Epithelial cell of esophagus (primary cell): Measurements from ENCODE around the gene PLCB1.

ENCODE experiments used
- DNase-seq: peaks from one replicate; pipeline ENCODE4 v3.0.0; 2010; ENCODE audit warnings: low read depth
- H3K4me3 ChIP-seq: 2 replicates; pipeline ENCODE4 v1.5.1; 2011; ENCODE audit warnings: mild to moderate bottlenecking, low read length, control low read depth
- TF ChIP-seq, protein P1 (sequence below): IDR thresholded peaks from 2 replicates; pipeline ENCODE4 v1.5.1; 2011; ENCODE audit warnings: low read depth, mild to moderate bottlenecking, low read length, control low read depth, inconsistent platforms; ENCODE audit not compliant: insufficient read depth; ENCODE audit errors: missing control alignments

The PLCB1 gene

DNA sequence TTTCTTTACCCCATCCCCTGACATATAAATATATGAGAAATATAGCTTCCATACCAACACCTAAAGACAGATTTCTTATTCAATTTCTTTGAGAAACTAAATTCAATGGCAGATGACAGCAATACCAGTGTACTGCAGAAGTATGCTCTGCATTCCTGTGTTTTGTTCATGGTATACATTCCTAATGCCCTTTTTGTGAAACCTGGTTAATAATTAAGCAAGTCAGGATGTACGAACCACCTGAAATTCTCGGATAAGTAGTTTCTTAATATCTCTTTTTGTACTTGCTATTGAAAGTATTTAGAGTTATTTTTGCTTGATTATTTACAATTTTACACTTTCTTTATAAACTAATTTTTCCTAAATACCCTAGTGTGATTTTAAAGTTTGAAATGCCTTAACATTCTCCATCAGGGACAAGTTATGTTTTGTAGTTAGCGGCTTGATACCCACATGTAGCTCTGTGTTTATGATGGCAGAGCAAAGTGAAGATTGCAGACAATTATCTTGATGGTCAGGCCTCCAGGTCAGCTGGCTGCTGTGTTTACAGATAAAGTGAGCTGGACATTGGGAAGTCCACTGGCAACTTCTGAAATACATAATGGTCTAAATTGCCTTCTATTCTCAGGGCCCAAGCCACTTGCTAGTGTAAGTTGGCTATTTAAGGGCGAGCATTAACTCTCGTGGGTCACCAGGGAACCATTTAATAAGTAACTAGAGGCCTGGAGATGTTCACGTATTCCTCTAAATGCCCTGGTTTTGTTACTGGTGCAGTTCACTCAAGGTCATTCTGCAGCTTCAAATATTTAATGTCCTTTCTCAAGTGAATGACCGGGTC lies 58.2 kb downstream of the PLCB1 start:
- DNase-seq, result no peak
- no peak overlapping the region for H3K4me3 ChIP-seq

DNA sequence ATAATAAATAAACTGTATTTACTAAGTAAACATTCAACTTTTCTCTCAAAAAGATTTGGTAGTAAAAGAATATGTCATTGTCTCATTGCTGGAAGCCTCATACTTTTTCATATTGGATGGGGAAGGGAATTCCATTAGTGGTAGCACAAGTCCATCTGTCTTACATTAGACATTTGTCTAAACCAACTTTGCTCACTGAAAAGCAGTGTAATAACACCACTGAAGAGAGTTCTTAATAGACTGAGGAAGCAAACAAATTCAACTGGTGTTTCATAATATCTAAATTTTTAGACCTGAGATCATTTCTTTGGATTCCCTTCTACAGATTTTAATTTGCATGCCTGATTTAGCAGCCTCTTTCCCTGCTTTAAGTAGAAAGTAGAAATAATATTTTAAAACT lies 62.7 kb downstream of the PLCB1 start:
- TF ChIP-seq, protein P1, sequence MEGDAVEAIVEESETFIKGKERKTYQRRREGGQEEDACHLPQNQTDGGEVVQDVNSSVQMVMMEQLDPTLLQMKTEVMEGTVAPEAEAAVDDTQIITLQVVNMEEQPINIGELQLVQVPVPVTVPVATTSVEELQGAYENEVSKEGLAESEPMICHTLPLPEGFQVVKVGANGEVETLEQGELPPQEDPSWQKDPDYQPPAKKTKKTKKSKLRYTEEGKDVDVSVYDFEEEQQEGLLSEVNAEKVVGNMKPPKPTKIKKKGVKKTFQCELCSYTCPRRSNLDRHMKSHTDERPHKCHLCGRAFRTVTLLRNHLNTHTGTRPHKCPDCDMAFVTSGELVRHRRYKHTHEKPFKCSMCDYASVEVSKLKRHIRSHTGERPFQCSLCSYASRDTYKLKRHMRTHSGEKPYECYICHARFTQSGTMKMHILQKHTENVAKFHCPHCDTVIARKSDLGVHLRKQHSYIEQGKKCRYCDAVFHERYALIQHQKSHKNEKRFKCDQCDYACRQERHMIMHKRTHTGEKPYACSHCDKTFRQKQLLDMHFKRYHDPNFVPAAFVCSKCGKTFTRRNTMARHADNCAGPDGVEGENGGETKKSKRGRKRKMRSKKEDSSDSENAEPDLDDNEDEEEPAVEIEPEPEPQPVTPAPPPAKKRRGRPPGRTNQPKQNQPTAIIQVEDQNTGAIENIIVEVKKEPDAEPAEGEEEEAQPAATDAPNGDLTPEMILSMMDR, result no peak
- no peak overlapping the region for H3K4me3 ChIP-seq
- DNase-seq, result no peak

More for the DNA sequence above, 58.2 kb downstream of the PLCB1 start:
- TF ChIP-seq, protein P1, result no peak

DNA sequence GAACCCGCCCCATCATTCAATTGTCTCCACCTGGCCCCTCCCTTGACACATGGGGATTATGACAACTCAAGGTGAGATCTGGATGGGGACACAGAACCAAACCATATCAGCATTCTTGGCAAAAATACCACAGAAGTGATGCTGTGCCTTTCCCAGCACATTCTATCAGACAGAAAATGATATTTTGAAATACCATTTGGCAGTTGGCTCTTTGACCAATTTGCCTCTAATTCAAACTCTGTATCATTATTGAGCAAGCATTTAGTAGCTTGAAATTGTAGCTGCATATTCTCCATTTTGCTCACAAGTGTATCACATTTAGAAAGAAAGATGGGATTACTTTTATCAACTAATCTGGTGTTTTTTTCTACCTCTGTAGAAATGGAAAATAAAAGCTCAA lies 64.0 kb downstream of the PLCB1 start:
- TF ChIP-seq, protein P1, result no peak
- no peak overlapping the region for H3K4me3 ChIP-seq
- DNase-seq, result no peak

DNA sequence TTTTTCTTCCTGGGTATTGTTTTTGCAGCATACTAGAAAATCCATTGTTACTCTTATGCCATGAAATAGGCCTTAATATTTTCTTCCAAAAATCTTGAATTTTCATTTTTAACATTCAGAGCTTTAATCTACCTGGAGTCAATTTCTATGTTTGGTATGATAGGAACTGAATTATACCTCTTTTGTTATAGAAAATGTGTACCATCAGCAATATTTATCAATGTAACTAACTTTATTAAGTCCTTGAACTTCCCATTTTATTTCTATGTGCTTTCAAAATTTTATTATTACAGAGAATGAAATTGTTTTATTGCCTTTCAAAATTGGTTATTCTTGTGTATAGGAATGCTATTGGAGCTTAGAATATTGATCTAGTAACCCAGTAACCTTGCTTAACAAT lies 68.2 kb downstream of the PLCB1 start:
- TF ChIP-seq, protein P1, result no peak

DNA sequence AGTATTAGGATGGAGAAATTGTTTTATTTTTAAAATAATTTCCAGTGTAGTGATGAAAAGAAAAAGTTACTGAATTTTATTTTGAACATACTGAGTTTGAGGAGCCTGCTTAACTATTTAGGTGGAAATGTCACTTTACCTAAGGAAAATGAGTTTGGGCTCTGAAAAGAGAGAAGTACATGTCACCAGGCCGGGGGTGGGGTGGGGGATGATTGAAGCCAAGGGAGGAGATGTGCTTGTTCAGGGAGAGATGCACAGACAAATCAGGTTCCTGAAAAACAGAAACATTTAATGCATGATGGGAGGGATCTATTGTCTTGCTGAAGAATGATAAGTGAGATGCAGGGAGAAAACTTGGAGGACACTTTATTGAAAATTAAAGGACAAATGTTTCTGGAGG lies 71.3 kb downstream of the PLCB1 start:
- TF ChIP-seq, protein P1, result no peak
- no peak for DNase-seq
- no peak overlapping the region for H3K4me3 ChIP-seq

More for the DNA sequence above, 68.2 kb downstream of the PLCB1 start:
- no peak for DNase-seq
- H3K4me3 ChIP-seq, result no peak overlapping the region

DNA sequence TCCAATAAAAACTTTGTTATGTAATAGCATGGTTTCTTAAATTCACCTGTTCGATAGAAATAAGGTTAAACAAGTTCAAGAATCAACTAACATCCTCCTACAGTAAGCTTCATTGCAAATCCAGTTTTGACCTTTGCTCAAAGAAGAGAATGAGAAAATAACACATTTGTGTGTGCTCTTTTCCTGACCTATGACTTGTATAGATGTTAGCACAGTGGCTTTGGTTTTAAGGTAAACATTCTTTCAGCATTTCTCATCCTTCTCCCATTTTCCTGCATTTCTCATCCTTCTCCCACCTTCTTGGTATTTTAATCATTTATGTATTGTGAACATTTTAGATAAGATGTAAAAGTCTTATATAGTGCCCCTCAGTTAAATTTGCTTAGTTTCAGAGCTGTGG lies 73.9 kb downstream of the PLCB1 start:
- TF ChIP-seq, protein P1, result no peak
- DNase-seq, result no peak

DNA sequence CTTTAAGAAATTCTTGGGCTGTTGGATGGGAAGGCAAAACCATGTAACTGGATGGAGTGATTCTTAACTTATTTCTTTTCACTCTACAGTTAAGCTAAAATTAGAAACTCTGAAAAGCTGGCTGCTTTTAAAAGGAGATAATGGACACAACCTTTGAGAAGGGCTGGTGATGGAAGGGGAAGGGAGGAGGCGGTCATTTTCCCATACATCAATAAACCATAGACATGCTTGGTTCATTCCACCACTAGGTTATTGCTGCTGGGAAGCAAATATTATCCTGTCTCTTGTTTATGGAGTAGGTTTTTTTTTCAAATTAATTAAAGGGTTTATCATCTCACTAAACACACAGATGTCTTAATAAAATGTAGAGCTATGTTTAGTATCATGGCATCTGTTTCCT lies 76.2 kb downstream of the PLCB1 start:
- TF ChIP-seq, protein P1, result no peak
- H3K4me3 ChIP-seq, result no peak overlapping the region
- no peak for DNase-seq

More for the DNA sequence above, 73.9 kb downstream of the PLCB1 start:
- H3K4me3 ChIP-seq, result no peak overlapping the region
